Stimulated activated CD8-positive, alpha-beta memory T cell treated with anti-CD3 and anti-CD28 coated beads, Interleukin-7, amount 100 ng/mL, for 24 hours (primary cell): ENCODE results near the gene KIR3DL2.
"Not testable (repeated sequence)": the region's sequence is repeated elsewhere in the genome, so short reads cannot be mapped to it uniquely, and the experiment has no call there.

ENCODE experiments used
- DNase-seq: peaks from one replicate; pipeline ENCODE4 v3.0.0-alpha.2; 2020; ENCODE audit warnings: low read depth

The KIR3DL2 gene

DNA sequence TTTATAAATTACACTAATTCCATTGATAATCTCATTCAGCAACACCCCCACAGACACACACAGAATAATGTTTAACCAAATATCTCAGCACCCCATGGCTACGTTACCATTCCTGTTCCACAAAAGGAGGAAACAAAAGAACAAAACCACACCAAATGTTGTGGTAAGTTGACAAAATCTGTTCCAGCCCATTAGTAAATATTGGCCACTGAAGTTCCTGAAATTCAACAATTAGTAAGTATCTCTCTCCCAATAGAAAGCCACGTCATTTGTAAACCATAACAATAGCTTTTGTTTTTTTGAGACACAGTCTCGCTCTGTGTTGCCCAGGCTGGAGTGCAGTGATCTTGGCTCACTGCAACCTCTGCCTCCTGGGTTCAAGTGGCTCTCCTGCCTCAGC lies 21.5 kb downstream of the KIR3DL2 start:
- no peak for DNase-seq

DNA sequence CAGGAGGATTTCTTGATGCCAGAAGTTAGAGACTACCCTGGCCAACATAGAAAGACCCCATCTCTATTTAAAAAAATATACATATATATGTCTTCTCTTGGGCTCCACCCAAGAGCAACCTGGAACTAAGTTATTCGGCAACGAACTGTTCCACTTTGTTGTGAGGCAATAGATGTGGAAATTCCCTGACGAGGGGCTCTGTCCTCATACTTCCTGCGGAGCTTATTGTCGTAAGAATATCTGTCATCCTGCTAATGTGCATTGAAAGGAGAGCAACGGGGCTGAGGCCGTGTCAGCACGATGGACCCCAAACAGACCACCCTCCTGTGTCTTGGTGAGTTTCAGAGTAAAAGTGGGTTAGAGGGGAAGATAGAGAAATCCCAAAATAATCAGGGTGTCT lies 23.7 kb downstream of the KIR3DL2 start, which contains the start of gene FCAR:
Gene FCAR, plus strand, starts transcription at position 246 of the 400 bp plus-strand sequence. Its CDS starts 55 bp downstream, at position 301.
- no peak for DNase-seq

DNA sequence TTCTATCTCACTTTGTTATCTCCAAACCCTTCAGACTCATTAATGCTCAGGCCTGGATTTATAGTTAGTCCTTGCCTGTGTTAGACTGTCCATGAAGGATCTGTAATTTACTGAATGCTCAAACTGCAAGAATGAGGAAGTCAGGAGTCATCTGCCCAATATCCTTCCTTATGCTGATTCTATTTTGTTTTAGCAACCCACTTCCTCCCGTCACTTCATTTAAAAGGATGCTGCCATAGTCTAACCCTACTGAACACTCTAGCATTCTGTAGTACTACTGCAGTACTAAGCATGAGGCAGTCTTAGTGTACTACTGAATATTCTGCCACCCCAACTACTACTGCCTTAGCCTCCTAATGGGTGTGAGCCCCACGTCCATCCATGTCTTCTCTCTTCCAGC lies 25.3 kb downstream of the KIR3DL2 start:
- DNase-seq = no peak

DNA sequence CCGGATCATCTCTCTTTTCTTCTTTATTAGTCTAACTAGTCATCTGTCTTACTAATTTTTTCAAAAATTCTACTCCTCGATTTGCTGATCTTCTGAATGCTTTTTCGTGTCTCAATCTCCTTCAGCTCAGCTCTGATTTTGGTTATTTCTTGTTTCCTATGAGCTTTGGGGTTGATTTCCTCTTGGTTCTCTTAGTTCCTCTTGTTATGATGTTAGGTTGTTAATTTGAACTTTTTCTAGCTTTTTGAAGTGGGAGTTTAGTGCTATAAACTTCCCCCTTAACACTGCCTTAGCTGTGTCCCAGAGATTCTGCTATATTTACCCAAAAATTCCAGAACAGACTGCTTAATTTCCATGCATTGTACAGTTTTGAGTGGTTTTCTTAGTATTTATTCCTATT lies 27.2 kb downstream of the KIR3DL2 start:
- DNase-seq = no peak

DNA sequence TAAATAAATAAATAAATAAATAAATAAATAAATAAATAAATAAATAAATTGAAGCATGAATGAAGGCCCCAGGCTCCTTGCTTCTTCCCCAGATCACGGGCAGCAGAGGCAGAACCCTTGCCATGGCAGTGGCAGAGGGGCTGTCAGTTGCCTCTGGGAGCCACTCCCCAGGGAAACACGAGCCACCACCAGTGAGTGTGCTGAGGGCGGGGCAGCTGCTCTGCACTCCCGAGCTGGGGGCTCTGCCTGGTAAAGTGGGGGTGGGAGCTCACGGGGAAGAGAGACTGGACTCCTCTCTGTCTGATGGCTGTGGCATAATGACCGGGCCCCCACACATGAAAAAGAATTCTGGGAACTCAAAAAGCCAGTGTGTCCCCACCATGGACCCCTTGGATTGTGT lies 31.6 kb downstream of the KIR3DL2 start:
- no peak for DNase-seq

DNA sequence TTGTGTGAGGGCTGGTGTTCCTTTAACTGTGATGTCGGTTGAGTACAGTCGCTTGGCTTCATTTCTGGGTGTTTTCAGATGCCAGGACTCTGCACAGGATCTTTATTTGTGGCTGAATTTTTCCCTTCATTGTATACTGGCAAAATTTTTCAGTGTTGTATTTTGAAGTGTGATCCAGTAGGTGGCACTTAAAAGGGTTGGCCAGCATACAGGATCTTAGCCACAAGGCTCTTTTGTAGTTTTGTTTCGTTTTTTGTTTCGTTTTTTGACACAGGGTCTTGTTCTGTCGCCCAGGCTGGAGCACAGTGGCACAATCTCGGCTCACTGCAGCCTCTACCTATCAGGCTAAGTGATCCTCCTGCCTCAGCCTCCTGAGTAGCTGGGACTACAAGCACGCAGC lies 32.5 kb downstream of the KIR3DL2 start:
- DNase-seq = no peak

DNA sequence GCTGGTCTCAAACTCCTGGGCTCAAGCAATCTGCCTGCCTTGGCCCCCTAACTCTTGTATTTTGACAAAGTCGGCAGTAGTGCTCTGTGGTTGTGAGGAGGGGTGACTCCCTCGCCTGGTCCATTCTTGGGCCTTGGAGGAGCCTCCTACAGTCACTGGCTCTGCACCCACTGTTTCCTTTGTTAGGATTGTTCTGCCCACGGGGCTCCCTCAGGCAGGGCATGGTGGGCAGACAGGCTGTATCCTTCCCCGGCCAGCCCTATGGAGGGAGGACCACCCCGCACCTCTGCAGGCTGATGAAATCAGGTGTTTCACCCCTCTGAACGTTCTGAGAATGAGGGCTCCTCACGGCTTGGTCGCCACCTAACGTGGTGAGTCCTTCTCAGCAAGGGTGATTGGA lies 33.0 kb downstream of the KIR3DL2 start:
- DNase-seq = no peak

DNA sequence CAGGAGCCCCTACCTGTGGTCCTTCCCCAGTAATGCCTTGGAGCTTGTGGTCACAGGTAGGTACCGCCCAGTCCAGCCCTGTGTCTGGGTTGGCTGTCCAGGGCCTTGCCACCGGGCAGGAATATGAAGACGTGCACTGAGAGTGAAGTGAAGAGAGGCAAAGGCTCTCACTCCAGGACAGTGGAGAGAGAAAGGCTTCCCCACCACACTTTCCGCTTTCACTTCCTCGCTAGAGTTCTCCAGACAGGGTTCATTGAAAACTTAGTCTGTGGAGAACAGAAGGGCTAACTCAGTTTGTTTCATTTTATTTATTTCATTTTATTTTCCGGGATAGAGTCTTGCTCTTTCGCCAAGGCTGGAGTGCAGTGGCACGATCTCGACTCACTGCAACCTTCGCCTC lies 38.0 kb downstream of the KIR3DL2 start:
- no peak for DNase-seq

DNA sequence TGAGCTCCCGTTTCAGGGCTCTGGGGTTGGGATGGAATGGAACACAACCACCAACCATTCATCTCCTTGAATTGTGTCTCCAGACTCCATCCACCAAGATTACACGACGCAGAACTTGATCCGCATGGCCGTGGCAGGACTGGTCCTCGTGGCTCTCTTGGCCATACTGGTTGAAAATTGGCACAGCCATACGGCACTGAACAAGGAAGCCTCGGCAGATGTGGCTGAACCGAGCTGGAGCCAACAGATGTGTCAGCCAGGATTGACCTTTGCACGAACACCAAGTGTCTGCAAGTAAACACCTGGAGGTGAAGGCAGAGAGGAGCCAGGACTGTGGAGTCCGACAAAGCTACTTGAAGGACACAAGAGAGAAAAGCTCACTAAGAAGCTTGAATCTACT lies 39.3 kb downstream of the KIR3DL2 start:
- DNase-seq = no peak

DNA sequence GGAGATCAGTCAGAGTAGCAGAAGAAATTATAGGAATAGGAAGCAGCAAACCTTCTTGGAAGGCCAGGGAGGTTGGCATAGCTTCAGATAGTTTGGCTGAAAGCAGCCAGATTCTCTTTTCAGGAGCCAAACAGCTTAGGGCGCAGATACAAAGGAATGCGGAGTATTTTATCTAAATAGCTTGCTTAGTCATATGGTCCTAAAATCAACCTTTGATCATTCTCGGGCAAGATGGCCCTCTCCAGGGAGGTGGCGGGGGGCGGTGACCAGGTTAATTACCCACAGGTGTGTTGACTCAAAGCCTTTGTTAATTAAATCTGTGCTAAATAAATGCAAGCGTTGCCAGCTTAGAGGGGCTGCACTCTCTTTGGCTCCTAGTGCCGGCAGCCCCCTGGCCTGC lies 43.2 kb downstream of the KIR3DL2 start:
- DNase-seq = no peak

DNA sequence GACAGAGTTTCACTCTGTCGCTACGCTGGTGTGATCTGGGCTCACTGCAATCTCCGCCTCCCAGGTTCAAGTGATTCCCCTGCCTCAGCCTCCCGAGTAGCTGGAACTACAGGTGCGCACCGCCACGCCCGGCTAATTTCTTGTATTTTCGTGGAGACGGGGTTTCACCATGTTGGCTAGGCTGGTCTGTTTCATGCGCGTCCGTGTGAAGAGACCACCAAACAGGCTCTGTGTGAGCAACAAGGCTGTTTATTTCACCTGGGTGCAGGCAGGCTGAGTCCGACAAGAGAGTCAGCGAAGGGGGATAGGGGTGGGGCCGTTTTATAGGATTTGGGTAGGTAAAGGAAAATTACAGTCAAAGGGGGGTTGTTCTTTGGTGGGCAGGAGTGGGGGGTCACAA lies 43.9 kb downstream of the KIR3DL2 start:
- not testable (repeated sequence) for DNase-seq

DNA sequence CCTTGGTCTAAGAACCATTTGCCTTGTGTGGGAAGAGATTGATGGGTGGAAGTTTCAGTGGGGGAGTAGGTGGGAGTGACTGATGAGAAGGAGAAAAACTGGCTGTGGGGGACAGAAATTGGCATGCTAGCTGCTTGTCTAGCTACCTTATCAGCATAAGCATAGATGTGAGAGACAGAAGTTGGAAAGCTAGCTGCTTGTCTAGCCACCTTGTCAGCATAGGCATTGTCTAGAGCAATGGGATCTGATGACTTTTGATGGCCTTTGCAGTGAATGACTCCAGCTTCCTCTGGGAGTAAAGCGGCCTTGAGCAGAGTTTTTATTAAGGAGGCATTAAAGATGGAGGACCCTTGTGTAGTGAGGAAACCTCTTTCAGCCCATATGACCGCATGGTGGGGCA lies 45.8 kb downstream of the KIR3DL2 start:
- no peak for DNase-seq

DNA sequence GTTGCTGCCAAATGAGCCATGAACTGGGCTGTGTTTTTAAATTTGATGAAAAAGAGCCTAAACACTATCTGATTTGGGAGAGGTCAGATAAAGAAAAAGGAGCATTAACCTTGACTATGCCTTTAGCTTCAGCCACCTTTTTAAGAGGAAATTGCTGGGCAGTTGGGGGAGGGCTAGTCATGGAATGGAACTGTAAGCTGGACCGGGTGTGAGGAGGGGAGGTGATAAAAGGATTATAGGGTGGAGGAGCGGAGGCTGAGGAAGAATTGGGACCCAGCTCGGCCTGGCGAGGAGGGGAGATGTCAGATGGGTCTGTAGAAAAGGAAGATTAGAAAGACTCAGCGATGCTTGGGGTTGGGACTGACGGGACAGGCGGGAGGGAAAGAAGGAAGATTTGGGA lies 48.4 kb downstream of the KIR3DL2 start:
- DNase-seq = not testable (repeated sequence)

DNA sequence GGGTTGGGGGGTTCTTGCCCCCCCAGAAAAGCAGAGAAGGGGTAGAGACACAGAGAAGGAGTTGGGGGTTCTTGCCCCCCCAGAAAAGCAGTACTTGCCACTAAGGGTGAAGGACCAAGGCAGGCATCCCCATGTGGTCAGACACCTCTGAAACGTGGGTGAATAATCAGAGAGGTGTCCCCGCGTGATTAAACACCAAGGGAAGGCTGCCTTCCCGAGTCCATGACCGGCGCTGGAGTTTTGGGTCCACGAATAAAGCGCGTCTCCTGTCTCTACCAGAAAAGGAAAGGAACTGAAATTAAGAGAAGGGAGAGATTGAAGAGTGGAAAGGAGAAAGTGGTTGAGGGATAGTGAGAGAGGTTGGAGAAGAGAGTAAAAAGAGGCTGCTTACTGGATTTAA lies 49.4 kb downstream of the KIR3DL2 start:
- DNase-seq = not testable (repeated sequence)

DNA sequence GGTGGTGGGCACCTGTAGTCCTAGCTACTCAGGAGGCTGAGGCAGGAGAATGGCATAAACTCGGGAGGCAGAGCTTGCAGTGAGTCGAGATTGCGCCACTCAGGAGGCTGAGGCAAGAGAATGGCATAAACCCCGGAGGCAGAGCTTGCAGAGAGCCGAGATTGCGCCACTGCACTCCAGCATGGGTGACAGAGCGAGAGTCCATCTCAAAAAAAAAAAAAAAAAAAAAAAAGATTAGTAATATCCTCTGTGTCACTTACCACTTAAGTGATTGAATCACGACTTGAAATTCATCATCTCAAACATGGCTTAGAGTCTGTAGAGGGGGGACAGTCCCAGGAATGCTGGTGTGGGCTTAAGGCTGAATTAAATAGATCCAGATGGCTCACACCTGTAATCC lies 50.9 kb downstream of the KIR3DL2 start:
- DNase-seq = not testable (repeated sequence)

DNA sequence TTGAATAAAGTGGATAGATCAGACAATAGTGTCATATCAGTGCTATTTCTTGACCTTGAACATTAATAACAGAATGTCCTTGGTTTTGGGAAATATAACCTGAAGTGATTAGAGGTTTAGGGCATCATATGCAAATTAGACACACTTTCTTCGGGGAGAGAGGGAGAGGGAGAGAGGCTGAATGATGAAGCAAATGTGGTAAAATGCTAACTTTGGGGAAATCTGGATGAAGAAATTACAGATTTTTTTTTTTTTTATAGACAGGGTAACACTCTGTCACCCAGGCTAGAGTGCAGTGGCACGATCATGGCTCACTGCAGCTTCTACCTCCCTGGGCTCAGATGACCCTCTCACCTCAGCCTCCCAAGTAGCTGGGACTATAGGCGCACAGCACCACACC lies 51.8 kb downstream of the KIR3DL2 start:
- no peak for DNase-seq

DNA sequence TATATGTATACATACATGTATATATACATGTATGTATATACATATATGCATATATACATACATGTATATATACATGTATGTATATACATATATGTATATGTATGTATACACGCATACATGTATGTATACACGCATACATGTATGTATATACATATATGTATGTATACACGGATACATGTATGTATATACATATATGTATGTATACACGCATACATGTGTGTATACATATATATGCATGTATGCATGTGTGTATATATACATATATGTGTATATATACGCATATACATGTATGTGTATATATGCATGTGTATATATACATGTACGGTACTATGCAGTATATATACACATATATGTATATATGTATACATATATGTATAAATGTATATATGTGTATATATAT lies 53.1 kb downstream of the KIR3DL2 start:
- DNase-seq = no peak

DNA sequence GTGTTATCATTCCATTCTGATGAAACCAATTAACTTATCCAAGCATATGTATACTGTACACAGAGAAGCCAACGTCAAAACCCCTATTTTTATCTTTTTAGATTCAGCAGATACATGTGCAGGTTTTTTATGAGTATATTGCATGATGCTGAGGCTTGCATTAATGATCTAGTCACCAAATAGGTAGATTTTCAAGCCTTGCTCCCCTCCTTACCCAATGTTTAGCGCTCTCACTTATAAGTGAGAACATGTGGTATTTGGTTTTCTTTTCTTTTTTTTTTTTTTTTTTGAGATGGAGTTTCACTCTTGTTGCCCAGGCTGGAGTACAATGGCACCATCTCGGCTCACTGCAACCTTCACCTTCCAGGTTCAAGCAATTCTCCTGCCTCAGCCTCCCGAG lies 54.0 kb downstream of the KIR3DL2 start:
- DNase-seq = not testable (repeated sequence)

DNA sequence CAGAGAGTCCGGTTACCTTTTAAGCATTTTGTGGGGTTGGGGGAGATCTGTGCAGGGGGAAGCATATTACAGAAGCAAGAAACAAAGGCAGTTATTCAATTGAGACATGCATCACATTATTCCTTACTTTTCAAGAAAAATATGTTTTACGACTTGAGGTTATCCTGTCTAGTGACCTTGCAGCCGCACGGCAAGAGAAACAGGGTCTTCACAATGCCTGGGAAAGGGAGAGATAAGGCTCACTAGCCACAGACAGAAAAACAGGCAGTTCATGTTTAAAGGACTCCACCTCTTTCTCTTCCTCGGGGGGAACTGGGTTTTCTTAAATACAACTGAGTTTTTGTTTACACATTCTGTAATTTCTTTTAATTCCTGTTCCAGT lies 55.2 kb downstream of the KIR3DL2 start:
- no peak for DNase-seq

DNA sequence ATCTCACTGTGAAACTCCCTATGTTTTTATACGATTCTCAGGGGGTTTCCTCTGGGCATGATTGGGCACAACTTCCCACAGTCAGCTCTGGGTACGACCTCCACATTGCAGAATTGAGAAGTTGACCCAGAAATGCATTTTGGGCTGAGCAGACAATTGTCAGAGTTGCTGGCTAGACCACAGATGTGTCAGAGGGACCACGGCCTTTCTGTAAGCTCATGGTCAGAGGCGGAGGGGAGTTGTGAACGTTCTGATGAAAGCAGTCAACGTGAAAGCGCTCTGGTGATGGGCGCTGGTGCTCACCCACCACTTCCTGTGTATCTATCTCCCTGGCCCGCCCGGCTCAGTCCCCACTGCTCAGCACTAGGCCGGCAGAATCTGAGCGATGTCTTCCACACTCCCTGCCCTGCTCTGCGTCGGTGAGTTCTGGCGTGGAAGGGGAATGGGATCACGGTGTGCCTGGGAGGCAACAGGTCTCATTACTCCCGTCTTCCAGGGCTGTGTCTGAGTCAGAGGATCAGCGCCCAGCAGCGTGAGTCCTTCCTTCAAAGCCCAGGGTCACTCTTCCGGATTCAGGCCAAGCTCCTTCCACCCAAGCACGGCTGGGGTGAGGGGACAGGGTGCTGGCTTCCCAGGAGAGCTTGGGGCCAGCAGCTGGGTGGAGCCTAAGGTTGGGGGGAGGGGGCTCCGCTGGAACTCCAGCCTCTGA lies 55.7 kb downstream of the KIR3DL2 start, which contains the start of gene NCR1:
Gene NCR1, plus strand, starts transcription at position 346 of the 709 bp plus-strand sequence. Its CDS starts 40 bp downstream, at position 386.
- no peak for DNase-seq

DNA sequence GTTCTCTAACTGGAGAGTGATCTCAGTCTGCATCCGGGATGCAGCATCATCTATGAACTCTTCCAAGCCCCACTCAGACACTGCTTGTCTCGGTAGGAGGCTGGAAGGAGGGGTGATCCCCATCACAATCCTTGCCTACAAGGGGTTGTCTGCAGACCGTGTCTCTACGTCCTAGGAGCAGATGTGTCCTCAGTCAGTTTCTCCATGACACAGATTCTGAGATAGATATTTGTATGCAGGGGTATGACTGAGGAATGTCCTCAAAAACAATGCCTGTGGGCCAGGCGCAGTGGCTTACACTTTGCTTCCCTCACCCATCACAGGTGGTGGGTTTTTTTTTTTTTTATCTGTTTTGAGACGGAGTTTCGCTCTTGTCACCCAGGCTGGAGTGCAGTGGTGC lies 56.6 kb downstream of the KIR3DL2 start:
- no peak for DNase-seq

DNA sequence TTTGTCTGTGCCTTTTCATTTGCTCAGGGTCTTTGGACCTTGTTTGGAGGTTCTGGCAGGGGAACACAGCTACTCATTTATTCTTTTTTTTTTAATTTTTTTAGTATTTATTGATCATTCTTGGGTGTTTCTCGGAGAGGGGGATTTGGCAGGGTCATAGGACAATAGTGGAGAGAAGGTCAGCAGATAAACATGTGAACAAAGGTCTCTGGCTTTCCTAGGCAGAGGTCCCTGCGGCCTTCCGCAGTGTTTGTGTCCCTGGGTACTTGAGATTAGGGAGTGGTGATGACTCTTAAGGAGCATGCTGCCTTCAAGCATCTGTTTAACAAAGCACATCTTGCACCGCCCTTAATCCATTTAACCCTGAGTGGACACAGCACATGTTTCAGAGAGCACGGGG lies 57.7 kb downstream of the KIR3DL2 start:
- DNase-seq = not testable (repeated sequence)
